Stomach (tissue), 4 donors: ENCODE data around the gene SGCA.

Source experiments
- POLR2A ChIP-seq, 4 donors: fragments of 450-650 bp; IDR thresholded peaks; one replicate each; pipeline ENCODE4 v1.6.1; 2016; ENCODE audit warnings: antibody characterized with exemption in 4 of 4, control low read depth in 2 of 4, mild to moderate bottlenecking in 1 of 4, moderate library complexity in 1 of 4
- POLR2AphosphoS5 ChIP-seq, 3 donors: sonication (generic); formaldehyde crosslinking; IDR thresholded peaks; one replicate each; pipeline ENCODE4 v1.6.1; 2016; ENCODE audit warnings: antibody characterized with exemption in 3 of 3
- TF ChIP-seq, protein P1 (sequence below), 7 experiments: fragments of 450-650 bp in 4 of 7; fragments of 200-600 bp in 3 of 7; sonication (generic) in 3 of 7; IDR thresholded peaks; one replicate each; pipeline ENCODE4 v1.5.1; 2016 to 2019; ENCODE audit warnings: antibody characterized with exemption in 7 of 7, control low read depth in 2 of 7, mild to moderate bottlenecking in 1 of 7

DNA sequence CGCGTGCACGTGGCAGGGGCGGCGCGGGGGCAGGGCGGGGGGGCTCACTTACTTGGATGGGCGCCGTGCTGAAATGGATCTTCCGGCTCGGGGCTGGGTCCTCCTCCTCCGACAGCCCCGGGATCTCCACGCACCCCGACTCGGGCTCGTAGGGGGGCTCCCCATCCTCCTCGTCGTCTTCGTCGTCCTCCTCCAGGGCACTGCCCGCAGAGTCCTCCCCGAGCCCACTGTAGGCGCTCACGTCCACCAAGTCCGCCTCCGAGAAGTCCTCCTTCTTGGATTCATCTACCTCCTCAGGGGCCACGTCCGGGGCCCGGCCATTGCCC is 16.8 kb upstream of the SGCA start:
- TF ChIP-seq, protein P1, sequence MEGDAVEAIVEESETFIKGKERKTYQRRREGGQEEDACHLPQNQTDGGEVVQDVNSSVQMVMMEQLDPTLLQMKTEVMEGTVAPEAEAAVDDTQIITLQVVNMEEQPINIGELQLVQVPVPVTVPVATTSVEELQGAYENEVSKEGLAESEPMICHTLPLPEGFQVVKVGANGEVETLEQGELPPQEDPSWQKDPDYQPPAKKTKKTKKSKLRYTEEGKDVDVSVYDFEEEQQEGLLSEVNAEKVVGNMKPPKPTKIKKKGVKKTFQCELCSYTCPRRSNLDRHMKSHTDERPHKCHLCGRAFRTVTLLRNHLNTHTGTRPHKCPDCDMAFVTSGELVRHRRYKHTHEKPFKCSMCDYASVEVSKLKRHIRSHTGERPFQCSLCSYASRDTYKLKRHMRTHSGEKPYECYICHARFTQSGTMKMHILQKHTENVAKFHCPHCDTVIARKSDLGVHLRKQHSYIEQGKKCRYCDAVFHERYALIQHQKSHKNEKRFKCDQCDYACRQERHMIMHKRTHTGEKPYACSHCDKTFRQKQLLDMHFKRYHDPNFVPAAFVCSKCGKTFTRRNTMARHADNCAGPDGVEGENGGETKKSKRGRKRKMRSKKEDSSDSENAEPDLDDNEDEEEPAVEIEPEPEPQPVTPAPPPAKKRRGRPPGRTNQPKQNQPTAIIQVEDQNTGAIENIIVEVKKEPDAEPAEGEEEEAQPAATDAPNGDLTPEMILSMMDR (IDR thresholded peaks at IDR 0.05) = no peak
- TF ChIP-seq POLR2AphosphoS5 (IDR thresholded peaks at IDR 0.05) (no peak), POLR2A (IDR thresholded peaks at IDR 0.05) (no peak)
